Mesothelial cell of epicardium (in vitro differentiated cells): ENCODE measurements around the gene MITD1. TPM values are rescaled to one million over a fixed set of nuclear protein-coding genes. Genes with fewer than 3 reads are reported as not detected.
"Not testable (repeated sequence)": the region's sequence is repeated elsewhere in the genome, so short reads cannot be mapped to it uniquely, and the experiment has no call there.

Experiments used
- DNase-seq, 2 experiments: peaks; one replicate each; pipeline ENCODE4 v3.0.0; 2021; ENCODE audit warnings: low spot score in 2 of 2; ENCODE audit not compliant: unreplicated experiment in 2 of 2
- H3K27ac Mint-ChIP-seq: 2 replicates; pipeline ENCODE4 v1.8.0; 2021; ENCODE audit warnings: mixed read lengths
- H3K27me3 Mint-ChIP-seq: 2 replicates; pipeline ENCODE4 v1.8.0; 2021; ENCODE audit warnings: low read depth, mixed read lengths
- H3K36me3 Mint-ChIP-seq: 2 replicates; pipeline ENCODE4 v1.8.0; 2021; ENCODE audit warnings: mixed read lengths
- H3K4me1 Mint-ChIP-seq: 2 replicates; pipeline ENCODE4 v1.8.0; 2021; ENCODE audit warnings: mixed read lengths
- H3K4me3 Mint-ChIP-seq: 2 replicates; pipeline ENCODE4 v1.8.0; 2021; ENCODE audit warnings: mild to moderate bottlenecking, moderate library complexity, mixed read lengths
- H3K9me3 Mint-ChIP-seq: 2 replicates; pipeline ENCODE4 v1.8.0; 2021; ENCODE audit warnings: mixed read lengths
- CTCF ChIP-seq: fragments of 200-600 bp; sonication (generic); IDR thresholded peaks from one replicate; pipeline ENCODE4 v1.5.0; 2021; ENCODE audit warnings: antibody characterized with exemption; ENCODE audit not compliant: unreplicated experiment
- total RNA-seq: library from RNA; stranded (reverse); gene quantifications from 3 replicates; pipeline ENCODE4 v1.2.1, GENCODE V29; 2021

MITD1 gene
- total RNA-seq, 1 donor from 2014 or later = 31.5 TPM

DNA sequence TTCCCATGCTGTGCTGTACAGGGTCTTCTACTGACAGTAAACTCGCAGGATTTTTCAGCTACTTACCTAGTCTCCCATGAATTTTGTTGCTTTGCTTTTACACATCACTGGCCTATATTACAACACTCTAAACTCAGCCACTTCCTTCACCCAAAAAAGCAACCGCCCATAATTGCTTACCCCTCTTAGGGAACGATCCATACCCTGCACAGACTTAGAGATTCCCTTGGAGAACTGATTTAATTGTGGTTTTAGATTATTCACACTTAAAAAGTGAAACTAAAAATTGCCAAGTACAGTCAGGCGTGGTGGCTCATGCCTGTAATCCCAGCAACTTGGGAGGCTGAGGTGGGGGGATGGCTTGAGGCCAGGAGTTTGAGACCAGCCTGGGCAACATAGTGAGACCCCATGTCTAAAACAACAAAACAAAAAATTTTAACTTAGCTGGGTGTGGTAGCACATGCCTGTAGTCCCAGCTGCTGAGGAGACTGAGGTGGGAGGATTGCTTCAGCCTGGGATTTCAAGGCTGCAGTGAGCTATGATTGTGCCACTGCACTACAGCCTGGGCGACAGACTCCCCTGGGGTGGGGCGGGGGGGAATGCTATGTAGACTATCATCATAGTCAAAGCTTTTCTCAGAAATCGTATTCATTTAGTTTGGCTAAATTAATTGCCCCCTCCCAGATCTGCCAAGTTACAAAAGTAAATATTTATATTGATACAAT is 19.4 kb upstream of the MITD1 start:
- Mint-ChIP-seq H3K9me3 (peaks cover 20% of the 10 kb centered on the region), H3K4me1 (peaks cover 4% of the 10 kb centered on the region), H3K4me3 (no peak overlapping the region), H3K36me3 (peaks cover 24% of the 10 kb centered on the region), H3K27me3 (no peaks in the 10 kb centered on the region), H3K27ac (no peak overlapping the region)
- no peak for DNase-seq
- TF ChIP-seq CTCF = no peak

DNA sequence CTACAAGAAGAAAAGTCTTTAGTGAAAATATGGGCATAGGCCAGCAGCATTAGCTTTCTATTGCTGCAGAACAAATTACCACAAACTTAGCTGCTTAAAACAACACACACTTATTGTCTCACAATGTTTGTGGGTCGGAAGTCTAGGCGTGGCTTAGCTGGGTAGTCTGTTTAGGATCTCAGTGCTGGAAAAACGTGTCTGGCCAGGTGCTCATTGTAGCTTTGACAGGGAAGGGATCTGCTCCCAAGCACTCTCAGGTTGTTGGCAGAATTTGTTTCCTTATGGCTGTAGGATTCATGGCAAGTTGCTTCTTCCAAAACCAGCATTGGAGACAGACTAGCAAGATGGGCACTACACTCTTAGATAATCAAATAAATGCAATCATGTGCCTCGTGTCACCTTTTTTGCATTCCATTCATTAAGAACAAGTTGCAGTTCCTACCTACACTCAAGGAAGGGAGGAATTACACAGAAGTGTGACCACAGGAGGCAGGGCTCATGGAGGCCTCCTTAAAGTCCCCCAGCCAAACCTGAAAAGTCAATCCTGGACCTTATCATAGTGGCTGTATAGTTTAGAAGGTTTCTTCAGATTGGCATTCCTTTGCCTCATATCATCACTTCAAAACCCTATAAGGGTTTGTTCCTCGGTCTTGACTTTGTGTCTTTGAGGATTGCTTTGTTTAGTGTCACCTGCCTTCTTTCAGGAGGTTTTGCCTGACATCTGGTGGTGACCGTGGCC is 17.4 kb upstream of the MITD1 start:
- H3K4me1 Mint-ChIP-seq = peaks cover 4% of the 10 kb centered on the region
- no peaks in the 10 kb centered on the region for H3K27me3 Mint-ChIP-seq
- no peak overlapping the region for H3K27ac Mint-ChIP-seq
- peaks cover 22% of the 10 kb centered on the region for H3K36me3 Mint-ChIP-seq
- H3K9me3 Mint-ChIP-seq = peaks cover 4% of the 10 kb centered on the region
- no peak for TF ChIP-seq CTCF
- DNase-seq = no peak
- H3K4me3 Mint-ChIP-seq = no peak overlapping the region

GRCh38 chr2:99192364-99192763 is 11.5 kb upstream of the MITD1 start:
- DNase-seq, H3K27ac Mint-ChIP-seq, H3K9me3 Mint-ChIP-seq, H3K4me1 Mint-ChIP-seq, H3K27me3 Mint-ChIP-seq, H3K4me3 Mint-ChIP-seq: not testable (repeated sequence)
- peaks cover 43% of the 10 kb centered on the region for H3K36me3 Mint-ChIP-seq

DNA sequence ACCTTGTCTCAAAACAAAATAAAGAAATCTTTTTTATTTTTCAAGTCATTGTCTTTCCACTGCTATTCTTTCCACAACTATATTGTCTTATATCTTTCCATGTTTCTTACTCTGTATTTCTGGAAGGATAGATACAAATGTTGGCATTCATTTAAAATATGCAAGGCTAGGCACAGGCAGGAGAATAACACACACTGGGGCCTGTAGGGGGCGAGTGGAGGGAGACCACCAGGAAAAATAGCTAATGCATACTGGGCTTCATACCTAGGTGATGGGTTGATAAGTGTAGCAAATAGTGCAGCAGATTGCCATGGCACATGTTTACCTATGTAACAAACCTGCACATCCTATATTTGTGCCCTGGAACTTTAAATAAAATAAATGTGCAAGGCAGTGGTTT is 9.7 kb upstream of the MITD1 start:
- Mint-ChIP-seq H3K9me3 (no peaks in the 10 kb centered on the region), H3K4me1 (no peaks in the 10 kb centered on the region), H3K27me3 (no peaks in the 10 kb centered on the region)

GRCh38 chr2:99188357-99188756 is 7.5 kb upstream of the MITD1 start:
- no peak overlapping the region for H3K4me3 Mint-ChIP-seq

More for the DNA sequence above, 9.7 kb upstream of the MITD1 start:
- TF ChIP-seq CTCF = no peak
- Mint-ChIP-seq H3K27ac (no peak overlapping the region), H3K36me3 (peaks cover 34% of the 10 kb centered on the region), H3K4me3 (no peak overlapping the region)
- no peak for DNase-seq

More at GRCh38 chr2:99188357-99188756, 7.5 kb upstream of the MITD1 start:
- no peak for DNase-seq
- peaks cover 3% of the 10 kb centered on the region for H3K4me1 Mint-ChIP-seq
- TF ChIP-seq CTCF = no peak
- H3K9me3 Mint-ChIP-seq = no peaks in the 10 kb centered on the region
- no peak overlapping the region for H3K27ac Mint-ChIP-seq
- peaks cover 27% of the 10 kb centered on the region for H3K36me3 Mint-ChIP-seq
- H3K27me3 Mint-ChIP-seq = no peaks in the 10 kb centered on the region
